ENCODE measurements around the gene MESP2. TPM values are rescaled to one million over a fixed set of nuclear protein-coding genes. Genes with fewer than 3 reads are reported as not detected.

MESP2 gene
- under 1 TPM; 0.13 to 0.65 (median 0.30) TPM for polyA plus RNA-seq (ENCODE audit: insufficient read length in 10 of 10)
- long read RNA-seq, donor 1, result 0 reads
- long read RNA-seq, donor 2, partial matches to known transcripts, result 0 of 1 reads
- long read RNA-seq, donor 2, other reads (novel, unspliced or antisense), result 0 of 1 reads
- long read RNA-seq, donor 3, result 0 reads
- long read RNA-seq, donor 4, result 0 reads
- long read RNA-seq, donor 5, result 0 reads
- long read RNA-seq, donor 6, result 0 reads
- long read RNA-seq, donor 7, result 0 reads
- long read RNA-seq, donor 8, result 0 reads
- long read RNA-seq, donor 9, result 0 reads

DNA sequence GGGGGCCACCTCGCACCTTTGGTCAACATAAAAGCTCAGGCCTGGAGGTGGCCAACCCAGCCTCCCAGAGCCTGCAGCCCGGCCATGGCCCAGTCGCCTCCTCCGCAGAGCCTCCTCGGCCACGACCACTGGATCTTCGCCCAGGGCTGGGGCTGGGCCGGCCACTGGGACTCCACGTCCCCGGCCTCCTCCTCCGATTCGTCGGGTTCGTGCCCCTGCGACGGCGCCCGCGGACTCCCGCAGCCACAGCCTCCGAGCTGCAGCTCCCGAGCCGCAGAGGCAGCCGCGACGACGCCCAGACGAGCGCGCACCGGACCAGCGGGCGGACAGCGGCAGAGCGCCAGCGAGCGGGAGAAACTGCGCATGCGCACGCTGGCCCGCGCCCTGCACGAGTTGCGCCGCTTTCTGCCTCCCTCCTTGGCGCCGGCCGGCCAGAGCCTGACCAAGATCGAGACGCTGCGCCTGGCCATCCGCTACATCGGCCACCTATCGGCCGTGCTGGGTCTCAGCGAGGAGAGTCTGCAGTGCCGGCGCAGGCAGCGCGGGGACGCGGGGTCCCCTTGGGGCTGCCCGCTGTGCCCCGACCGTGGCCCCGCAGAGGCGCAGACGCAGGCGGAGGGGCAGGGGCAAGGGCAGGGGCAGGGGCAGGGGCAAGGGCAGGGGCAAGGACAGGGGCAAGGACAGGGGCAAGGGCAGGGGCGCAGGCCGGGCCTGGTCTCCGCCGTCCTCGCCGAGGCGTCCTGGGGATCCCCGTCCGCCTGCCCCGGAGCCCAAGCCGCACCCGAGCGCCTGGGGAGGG is at the start of gene MESP2:
Gene MESP2 (plus strand): TSS at position 59 of the 799 bp plus-strand sequence. CDS start 26 bp downstream, at position 85.
- peak; percentile 71 to 95 (median 90) for DNase-seq

- no peak for DNase-seq
These were observed 47.9 kb upstream of the MESP2 start for GRCh38 chr15:89728254-89728653.

GRCh38 chr15:89731275-89731674 is 44.9 kb upstream of the MESP2 start:
- DNase-seq, result no peak

- peak in 1 of 3 donors; percentile 37 for DNase-seq
These were observed 43.5 kb upstream of the MESP2 start for GRCh38 chr15:89732451-89733172.

DNA sequence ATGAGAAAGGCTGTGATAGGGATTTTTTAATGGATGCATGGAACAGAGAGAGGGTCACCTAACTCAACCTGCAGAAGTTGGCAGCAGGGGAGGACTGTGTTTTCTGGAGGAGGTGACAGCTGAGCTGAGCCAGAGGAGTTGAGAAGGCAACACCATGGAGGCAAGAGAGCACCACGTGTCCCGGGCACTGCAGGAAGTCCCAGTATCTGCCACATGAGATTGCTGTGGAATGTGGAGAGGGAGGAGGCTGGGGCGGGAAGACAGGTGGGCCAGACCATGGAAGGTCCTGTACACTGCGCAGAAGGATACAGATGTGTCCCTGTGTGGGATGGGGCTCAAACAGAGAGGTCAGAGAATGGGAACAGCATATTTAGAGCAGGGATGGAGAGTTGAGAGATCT is 40.4 kb upstream of the MESP2 start:
- DNase-seq, result no peak

- peak; percentile 62 to 82 (median 72) for DNase-seq
These were observed 36.0 kb upstream of the MESP2 start for GRCh38 chr15:89740137-89740536.

DNA sequence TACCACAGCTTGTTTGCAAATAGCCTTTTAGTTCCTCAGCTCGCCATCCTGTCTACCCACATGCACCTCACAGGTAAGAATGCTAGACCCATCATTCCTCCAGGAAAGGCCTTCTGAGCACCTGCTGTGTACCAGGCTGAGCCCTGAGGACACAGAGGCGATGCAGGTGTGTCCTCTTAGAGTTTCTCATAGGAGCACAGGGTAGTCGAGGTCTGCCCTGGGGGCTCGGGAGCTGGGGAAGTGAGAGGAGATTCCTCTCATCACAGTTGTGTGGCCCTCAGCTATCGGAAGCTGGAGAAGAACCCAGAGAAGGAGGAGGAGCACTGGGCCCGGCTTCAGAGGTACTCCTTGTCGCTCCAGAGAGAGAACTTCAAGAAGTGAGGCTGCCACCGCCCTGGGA is 33.1 kb upstream of the MESP2 start:
- DNase-seq, result no peak

DNA sequence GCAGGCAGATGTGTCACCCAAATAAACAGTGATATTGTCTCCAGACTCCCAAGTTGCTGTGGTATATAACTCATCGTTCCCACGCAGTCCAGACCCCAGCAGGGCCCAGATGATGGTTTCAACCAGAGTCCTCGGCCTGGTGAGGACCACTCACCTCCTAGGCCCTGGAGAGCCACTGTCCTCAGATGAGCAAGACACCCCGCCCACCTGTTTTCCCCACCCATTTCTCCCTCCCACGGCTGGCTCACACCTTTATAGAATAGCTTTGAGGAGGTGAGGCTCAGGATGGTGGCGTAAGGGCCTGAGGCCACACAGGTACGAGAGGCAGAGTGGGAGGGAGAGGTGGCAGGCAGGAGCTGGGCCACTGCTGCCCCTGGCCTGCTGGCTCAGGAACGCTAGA is 32.5 kb upstream of the MESP2 start:
- no peak for DNase-seq

- DNase-seq, result no peak
These were observed 31.0 kb upstream of the MESP2 start for GRCh38 chr15:89745131-89745530.

GRCh38 chr15:89745768-89746167 is 30.4 kb upstream of the MESP2 start:
- DNase-seq, result no peak

DNA sequence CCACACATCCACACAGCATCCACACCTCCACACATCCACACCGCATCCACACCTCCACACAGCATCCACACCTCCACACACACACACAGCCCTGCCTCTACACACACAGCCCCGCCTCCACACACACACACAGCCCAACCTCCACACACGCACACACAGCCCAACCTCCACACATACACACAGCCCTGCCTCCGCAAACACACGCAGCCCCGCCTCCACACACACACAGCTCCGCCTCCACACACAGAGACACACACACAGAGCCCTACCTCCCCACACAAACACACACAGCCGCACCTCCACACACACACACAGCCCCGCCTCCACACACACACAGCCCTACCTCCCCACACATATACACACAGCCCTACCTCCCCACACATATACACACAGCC is 29.7 kb upstream of the MESP2 start:
- DNase-seq, result no peak

- no peak for DNase-seq
These were observed 28.1 kb upstream of the MESP2 start for GRCh38 chr15:89747708-89748682.

DNA sequence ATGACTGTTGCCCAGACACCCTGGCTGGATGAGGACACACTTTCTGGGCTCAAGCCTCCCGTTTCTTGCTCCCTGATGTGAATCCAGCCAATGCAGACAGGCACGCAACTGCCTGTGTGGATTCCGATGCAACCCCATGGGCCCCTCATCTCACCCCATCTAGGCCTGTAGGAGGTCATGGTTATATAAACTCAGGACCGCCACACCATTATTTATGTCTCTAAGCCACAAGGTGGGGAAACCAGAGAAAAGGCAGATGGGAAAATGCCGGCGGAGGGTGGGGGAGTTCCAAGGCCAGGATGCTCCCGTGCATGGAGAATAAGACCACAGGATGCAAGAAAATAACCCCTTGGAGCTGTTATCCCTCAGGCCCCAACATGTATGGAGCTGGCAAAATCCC is 27.1 kb upstream of the MESP2 start:
- no peak for DNase-seq

- no peak for DNase-seq
These were observed 26.6 kb upstream of the MESP2 start for GRCh38 chr15:89749526-89749925.

DNA sequence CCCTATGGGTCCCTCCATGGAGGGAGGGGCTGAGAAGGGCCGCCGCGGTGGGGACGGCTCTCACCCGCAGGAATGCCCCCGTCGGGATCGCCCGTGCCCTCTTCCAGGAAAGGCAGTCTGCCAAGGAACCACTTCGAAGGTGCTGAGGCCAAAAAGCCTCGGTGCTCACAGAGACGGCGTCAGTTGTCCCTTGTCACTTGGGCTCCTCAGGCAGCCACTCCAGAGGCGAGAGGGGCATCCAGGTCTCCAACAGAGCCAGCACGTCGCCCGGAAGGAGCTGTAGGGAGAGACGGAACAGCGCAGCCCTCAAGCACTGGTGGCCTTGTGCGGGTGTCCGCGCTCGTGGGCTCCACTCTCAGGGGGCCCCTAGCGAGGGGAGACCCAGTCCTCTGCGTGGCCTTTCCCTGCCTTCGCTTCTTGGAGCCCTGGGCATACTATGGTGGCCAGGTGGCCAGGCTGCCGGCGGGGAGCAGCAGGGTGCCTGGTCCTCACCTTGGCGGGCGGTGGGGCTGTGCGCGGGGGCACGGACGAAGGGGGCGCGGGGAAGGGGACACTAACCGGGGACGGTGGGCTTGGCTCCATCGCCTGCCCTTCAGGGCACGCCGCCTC is 26.1 kb upstream of the MESP2 start:
- DNase-seq, result peak in 1 of 3 donors; percentile 36

GRCh38 chr15:89750560-89751542 is 25.3 kb upstream of the MESP2 start, which contains the start of gene MESP1:
Gene MESP1, minus strand, starts transcription at chr15:89751249. Its CDS starts 18 bp downstream, at chr15:89751231.
- peak; percentile 89 to 97 (median 94) for DNase-seq

DNA sequence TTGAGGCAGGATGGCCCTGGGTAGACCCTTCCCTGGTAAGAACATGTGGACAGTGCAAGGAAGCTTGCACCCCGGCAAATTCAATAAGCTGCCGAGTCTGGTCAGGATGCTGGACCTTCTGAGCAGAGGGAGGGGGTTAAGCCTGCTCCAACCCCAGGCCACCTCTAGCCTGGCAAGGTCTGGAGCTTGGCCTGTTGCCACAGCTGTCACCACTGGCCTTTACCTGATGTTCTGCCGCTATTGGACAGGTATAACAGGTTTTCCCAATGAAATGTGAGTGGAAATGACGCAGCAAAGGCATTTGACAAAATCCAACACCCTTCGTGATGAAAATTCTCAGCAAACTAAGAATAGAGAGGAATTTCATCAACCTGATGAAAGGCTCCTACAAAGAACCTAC is 24.4 kb upstream of the MESP2 start:
- DNase-seq, result no peak

DNA sequence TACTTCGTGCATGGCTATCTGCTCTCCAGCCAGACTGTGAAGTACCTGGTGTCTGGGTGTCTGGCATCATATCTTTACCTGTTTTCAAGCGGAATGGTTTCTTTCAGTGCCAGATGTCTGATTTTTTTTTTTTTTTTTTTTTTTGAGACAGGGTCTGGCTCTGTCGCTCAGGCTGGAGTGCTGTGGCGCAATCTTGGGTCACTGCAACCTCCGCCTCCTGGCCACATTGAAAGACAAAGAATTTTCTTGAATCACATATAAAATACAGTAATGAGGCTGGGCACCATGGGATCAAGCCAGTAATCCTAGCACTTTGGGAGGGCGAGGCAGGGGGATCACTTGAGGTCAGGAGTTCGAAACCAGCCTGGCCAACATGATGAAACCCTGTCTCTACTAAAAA is 22.3 kb upstream of the MESP2 start:
- no peak for DNase-seq

GRCh38 chr15:89754361-89755154 is 21.6 kb upstream of the MESP2 start:
- no peak for DNase-seq
